ENCODE results near the gene HACL1. TPM values are rescaled to one million over a fixed set of nuclear protein-coding genes. Genes with fewer than 3 reads are reported as not detected.
"Not testable (repeated sequence)": the region's sequence is repeated elsewhere in the genome, so short reads cannot be mapped to it uniquely, and the experiment has no call there.

Gene HACL1
- total RNA-seq, 1 donor from 2014 or later: 13.8 TPM

- Histone ChIP-seq H3K27ac (no peak overlapping the region), H3K27me3 (no peaks in the 10 kb centered on the region), H3K9me3 (peaks cover 6 to 18% of the 10 kb centered on the region in 2 donors), H3K4me1 (no peaks in the 10 kb centered on the region), H3K4me3 (no peak overlapping the region), H3K36me3 (no peaks in the 10 kb centered on the region)
- DNase-seq (ENCODE audit: low spot score in 2 of 2): no peak
- intact Hi-C loops (cut with DNase I): no loop called here
- TF ChIP-seq, protein P1, sequence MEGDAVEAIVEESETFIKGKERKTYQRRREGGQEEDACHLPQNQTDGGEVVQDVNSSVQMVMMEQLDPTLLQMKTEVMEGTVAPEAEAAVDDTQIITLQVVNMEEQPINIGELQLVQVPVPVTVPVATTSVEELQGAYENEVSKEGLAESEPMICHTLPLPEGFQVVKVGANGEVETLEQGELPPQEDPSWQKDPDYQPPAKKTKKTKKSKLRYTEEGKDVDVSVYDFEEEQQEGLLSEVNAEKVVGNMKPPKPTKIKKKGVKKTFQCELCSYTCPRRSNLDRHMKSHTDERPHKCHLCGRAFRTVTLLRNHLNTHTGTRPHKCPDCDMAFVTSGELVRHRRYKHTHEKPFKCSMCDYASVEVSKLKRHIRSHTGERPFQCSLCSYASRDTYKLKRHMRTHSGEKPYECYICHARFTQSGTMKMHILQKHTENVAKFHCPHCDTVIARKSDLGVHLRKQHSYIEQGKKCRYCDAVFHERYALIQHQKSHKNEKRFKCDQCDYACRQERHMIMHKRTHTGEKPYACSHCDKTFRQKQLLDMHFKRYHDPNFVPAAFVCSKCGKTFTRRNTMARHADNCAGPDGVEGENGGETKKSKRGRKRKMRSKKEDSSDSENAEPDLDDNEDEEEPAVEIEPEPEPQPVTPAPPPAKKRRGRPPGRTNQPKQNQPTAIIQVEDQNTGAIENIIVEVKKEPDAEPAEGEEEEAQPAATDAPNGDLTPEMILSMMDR (IDR thresholded peaks at IDR 0.05): no peak
These were observed 22.4 kb upstream of the HACL1 start for GRCh38 chr3:15623535-15624440.

DNA sequence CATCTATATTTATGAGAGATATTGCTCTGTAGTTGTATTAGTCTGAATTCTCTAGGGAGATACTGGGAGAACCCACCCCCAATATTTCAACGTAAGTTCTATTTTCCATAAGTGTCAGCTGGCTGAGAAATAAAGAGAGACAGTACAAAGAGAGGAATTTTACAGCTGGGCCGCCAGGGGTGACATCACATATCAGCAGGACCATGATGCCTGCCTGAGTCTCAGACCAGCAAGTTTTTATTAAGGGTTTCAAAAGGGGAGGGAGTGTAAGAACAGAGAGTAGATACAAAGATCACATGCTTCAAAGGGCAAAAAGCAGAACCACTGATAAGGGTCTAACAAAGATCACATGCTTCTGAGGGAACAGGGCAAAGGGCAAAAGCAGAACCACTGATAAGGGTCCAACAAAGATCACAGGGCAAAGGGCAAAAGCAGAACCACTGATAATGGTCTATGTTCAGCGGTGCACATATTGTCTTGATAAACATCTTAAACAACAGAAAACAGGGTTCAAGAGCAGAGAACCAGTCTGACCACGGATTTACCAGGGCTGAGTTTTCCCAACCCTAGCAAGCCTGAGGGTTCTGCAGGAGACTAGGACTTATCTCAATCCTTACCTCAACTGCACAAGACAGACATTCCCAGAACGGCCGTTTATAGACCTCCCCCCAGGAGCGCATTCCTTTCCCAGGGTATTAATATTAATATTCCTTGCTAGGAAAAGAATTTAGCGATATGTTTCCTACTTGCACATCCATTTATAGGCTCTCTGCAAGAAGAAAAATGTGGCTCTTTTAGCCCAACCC, 18.5 kb upstream of the HACL1 start:
- H3K27ac ChIP-seq; intact Hi-C loops (cut with DNase I); DNase-seq (ENCODE audit: low spot score in 2 of 2); H3K4me3 ChIP-seq; H3K4me1 ChIP-seq; H3K27me3 ChIP-seq; H3K36me3 ChIP-seq: not testable (repeated sequence)
- peaks cover 6 to 18% of the 10 kb centered on the region in 2 donors for H3K9me3 ChIP-seq

DNA sequence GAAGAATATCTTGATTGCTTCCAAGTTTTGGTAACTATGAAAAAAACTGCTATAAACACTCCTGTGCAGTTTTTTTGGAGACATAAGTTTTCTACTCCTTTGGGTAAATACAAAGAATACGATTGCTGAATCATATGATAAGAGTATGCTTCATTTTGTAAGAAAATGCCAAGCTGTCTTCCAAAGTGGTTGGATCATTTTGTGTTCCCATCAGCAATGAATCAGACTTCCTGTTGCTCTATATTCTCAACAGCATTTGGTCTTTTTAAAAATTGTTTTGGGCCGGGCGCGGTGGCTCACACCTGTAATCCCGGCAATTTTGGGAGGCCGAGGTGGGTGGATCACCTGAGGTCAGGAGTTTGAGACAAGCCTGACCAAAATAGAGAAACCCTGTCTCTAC, 14.7 kb upstream of the HACL1 start:
- no peaks in the 10 kb centered on the region for H3K36me3 ChIP-seq
- no peaks in the 10 kb centered on the region for H3K27me3 ChIP-seq
- intact Hi-C loops (cut with DNase I): no loop called here
- H3K4me1 ChIP-seq: no peaks in the 10 kb centered on the region
- TF ChIP-seq, protein P1 (IDR thresholded peaks at IDR 0.05): no peak
- H3K9me3 ChIP-seq: peaks cover 6 to 18% of the 10 kb centered on the region in 2 donors
- no peak overlapping the region for H3K27ac ChIP-seq
- no peak overlapping the region for H3K4me3 ChIP-seq
- no peak for DNase-seq (ENCODE audit: low spot score in 2 of 2)

DNA sequence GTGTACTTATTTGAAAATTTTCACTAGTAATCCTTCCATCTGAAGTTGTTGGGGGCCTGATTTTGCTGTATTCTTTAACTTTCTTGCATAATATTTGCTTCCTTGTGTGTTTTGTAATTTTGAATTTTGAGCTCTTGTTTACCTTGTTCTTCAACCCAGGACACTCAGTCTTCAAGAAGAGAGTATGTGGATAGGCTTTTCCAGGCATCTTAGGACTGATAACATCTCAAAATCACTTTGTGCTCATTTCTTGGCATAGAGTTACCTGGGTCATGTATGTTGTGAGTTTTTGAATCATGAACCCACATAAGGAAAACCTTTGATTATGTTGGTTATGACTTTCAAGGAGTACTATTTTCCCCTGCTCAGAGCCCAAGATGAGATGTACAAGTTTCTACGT, 13.6 kb upstream of the HACL1 start:
- Histone ChIP-seq H3K36me3 (no peaks in the 10 kb centered on the region), H3K4me3 (no peak overlapping the region), H3K9me3 (peaks cover 4 to 8% of the 10 kb centered on the region in 2 donors), H3K27ac (no peak overlapping the region), H3K27me3 (no peaks in the 10 kb centered on the region), H3K4me1 (no peaks in the 10 kb centered on the region)
- TF ChIP-seq, protein P1 (IDR thresholded peaks at IDR 0.05): no peak
- no peak for DNase-seq (ENCODE audit: low spot score in 2 of 2)
- intact Hi-C loops (cut with DNase I): no loop called here

- intact Hi-C loops (cut with DNase I): no loop called here
- TF ChIP-seq, protein P1 (IDR thresholded peaks at IDR 0.05): no peak
- Histone ChIP-seq H3K4me3 (no peak overlapping the region), H3K4me1 (no peaks in the 10 kb centered on the region), H3K9me3 (no peaks in the 10 kb centered on the region), H3K36me3 (no peaks in the 10 kb centered on the region), H3K27me3 (no peaks in the 10 kb centered on the region), H3K27ac (no peak overlapping the region)
- DNase-seq (ENCODE audit: low spot score in 2 of 2): no peak
These were observed 10.6 kb upstream of the HACL1 start for GRCh38 chr3:15612001-15612400.

- no peaks in the 10 kb centered on the region for H3K4me1 ChIP-seq
- no peaks in the 10 kb centered on the region for H3K9me3 ChIP-seq
- H3K4me3 ChIP-seq: no peak overlapping the region
- no peak for DNase-seq (ENCODE audit: low spot score in 2 of 2)
- no peak overlapping the region for H3K27ac ChIP-seq
- TF ChIP-seq, protein P1 (IDR thresholded peaks at IDR 0.05): no peak
- H3K36me3 ChIP-seq: no peaks in the 10 kb centered on the region
- intact Hi-C loops (cut with DNase I): no loop called here
- no peaks in the 10 kb centered on the region for H3K27me3 ChIP-seq
These were observed 9.6 kb upstream of the HACL1 start for GRCh38 chr3:15611018-15611417.

All from ascending aorta (tissue), 2 donors.